Measurements from ENCODE around the gene PPP3CA.

Gene PPP3CA

GRCh38 chr4:101081166-101081565 is 266.2 kb downstream of the PPP3CA start:
- DNase-seq (ENCODE audit: low read depth) = no peak
- no peak for TF ChIP-seq CTCF (conservative IDR thresholded peaks at IDR 0.05; ENCODE audit: low read depth, low read length)
- no peak overlapping the region for H3K4me3 ChIP-seq (ENCODE audit: low read length)

- no peak overlapping the region for H3K4me3 ChIP-seq (ENCODE audit: low read length)
- DNase-seq (ENCODE audit: low read depth) = no peak
- no peak for TF ChIP-seq CTCF (conservative IDR thresholded peaks at IDR 0.05; ENCODE audit: low read depth, low read length)
These were observed 268.4 kb downstream of the PPP3CA start for GRCh38 chr4:101078950-101079349.

GRCh38 chr4:101076032-101076431 is 271.3 kb downstream of the PPP3CA start:
- no peak overlapping the region for H3K4me3 ChIP-seq (ENCODE audit: low read length)
- TF ChIP-seq CTCF (conservative IDR thresholded peaks at IDR 0.05; ENCODE audit: low read depth, low read length) = no peak
- DNase-seq (ENCODE audit: low read depth) = no peak

- no peak for TF ChIP-seq CTCF (conservative IDR thresholded peaks at IDR 0.05; ENCODE audit: low read depth, low read length)
- H3K4me3 ChIP-seq (ENCODE audit: low read length) = no peak overlapping the region
- no peak for DNase-seq (ENCODE audit: low read depth)
These were observed 271.8 kb downstream of the PPP3CA start for GRCh38 chr4:101075536-101075935.

- H3K4me3 ChIP-seq (ENCODE audit: low read length) = no peak overlapping the region
- no peak for DNase-seq (ENCODE audit: low read depth)
- no peak for TF ChIP-seq CTCF (conservative IDR thresholded peaks at IDR 0.05; ENCODE audit: low read depth, low read length)
These were observed 273.0 kb downstream of the PPP3CA start for GRCh38 chr4:101074326-101074725.

- TF ChIP-seq CTCF (conservative IDR thresholded peaks at IDR 0.05; ENCODE audit: low read depth, low read length) = no peak
- no peak overlapping the region for H3K4me3 ChIP-seq (ENCODE audit: low read length)
- no peak for DNase-seq (ENCODE audit: low read depth)
These were observed 276.1 kb downstream of the PPP3CA start for GRCh38 chr4:101071241-101071640.

- DNase-seq (ENCODE audit: low read depth) = no peak
These were observed 279.2 kb downstream of the PPP3CA start for GRCh38 chr4:101068115-101068514.

More at GRCh38 chr4:101068115-101068514, 279.2 kb downstream of the PPP3CA start:
- H3K4me3 ChIP-seq (ENCODE audit: low read length) = no peak overlapping the region
- TF ChIP-seq CTCF (conservative IDR thresholded peaks at IDR 0.05; ENCODE audit: low read depth, low read length) = no peak
